CD4-positive, alpha-beta T cell treated with Interleukin-17A for 4 hours (primary cell): ENCODE results near the gene TRIM74.
A peak's percentile ranks its signal among the peaks of the same experiment; 100 is the strongest.
"Not testable (repeated sequence)": the region's sequence is repeated elsewhere in the genome, so short reads cannot be mapped to it uniquely, and the experiment has no call there.

ENCODE experiments used
- DNase-seq: peaks from one replicate; pipeline ENCODE4 v3.0.0-alpha.2; 2020; ENCODE audit warnings: mixed read lengths

Gene TRIM74

DNA sequence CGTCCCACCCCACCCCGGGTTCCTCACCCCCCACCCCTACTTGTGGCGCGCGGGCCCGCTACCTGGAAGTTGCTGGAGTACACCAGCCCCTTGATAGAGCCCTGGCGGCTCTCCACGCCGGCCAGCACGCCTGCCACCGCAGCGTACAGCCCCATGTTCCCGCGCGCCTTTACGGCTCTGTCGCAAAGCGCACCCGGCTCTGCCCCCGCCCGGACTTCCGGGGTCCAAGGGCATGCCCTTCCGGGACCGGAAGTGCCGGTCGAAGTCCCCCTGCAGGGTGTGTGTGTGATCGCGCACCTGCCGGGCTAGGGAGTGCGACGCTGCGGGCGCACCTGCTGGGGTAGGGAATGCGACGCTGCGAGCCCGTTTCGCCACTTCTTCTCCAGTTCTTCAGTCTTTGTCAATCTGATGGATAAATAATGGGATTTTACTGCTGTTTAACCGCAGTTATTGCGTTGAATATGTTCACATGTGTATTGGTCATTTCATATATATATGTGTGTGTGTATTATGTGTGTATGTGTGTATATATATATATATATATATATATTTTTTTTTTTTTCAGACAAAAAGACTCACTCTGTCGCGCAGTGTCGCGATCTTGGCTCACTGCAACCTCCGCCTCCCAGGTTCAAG is 14.6 kb downstream of the TRIM74 start:
- not testable (repeated sequence) for DNase-seq

- DNase-seq, result not testable (repeated sequence)
These were observed 15.2 kb downstream of the TRIM74 start for GRCh38 chr7:72953901-72954562.

DNA sequence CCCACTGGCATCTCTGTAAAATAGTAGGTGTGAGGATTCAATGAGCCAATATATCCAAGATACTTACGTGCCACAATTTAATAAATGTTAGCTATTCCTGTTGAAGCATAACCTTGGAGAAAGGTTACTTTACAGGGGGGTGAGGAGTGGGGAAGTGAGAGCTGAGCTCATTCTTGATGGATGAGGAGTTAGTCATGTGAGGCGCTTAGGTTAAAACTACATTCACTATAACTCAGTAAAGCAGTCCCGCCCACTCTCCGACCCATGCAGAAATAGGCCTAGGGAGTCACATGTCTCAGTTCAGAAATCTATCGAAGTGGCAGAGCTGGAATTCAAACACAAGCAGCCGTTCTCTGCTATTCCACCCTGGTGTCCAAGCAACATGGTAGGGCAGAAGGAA is 18.8 kb downstream of the TRIM74 start:
- DNase-seq, result not testable (repeated sequence)

GRCh38 chr7:72949686-72950085 is 19.6 kb downstream of the TRIM74 start:
- DNase-seq, result not testable (repeated sequence)

GRCh38 chr7:72949276-72949675 is 20.0 kb downstream of the TRIM74 start:
- DNase-seq, result not testable (repeated sequence)

GRCh38 chr7:72948714-72949113 is 20.6 kb downstream of the TRIM74 start:
- DNase-seq, result not testable (repeated sequence)

- DNase-seq, result not testable (repeated sequence)
These were observed 23.0 kb downstream of the TRIM74 start for GRCh38 chr7:72946130-72946745.

DNA sequence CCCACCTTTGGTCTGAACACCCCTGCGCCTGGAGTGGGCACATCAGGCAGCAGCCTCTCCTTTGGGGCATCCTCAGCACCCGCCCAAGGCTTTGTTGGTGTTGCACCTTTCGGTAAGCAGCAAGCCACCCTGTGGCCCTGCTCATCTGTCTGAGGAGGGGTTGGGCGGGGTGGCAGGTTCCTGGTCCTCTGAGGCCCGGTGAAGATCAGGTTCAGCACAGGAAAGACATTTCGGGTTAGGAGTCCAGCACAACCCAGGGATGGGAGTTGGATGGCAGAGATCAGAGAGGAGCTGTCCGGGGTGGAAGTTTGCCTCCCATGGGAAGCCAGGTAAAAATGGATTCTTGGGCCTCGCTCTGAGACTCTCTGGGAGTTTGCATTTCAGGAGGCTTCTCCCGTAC is 23.7 kb downstream of the TRIM74 start:
- DNase-seq, result not testable (repeated sequence)

- DNase-seq, result not testable (repeated sequence)
These were observed 24.3 kb downstream of the TRIM74 start for GRCh38 chr7:72944937-72945336.

DNA sequence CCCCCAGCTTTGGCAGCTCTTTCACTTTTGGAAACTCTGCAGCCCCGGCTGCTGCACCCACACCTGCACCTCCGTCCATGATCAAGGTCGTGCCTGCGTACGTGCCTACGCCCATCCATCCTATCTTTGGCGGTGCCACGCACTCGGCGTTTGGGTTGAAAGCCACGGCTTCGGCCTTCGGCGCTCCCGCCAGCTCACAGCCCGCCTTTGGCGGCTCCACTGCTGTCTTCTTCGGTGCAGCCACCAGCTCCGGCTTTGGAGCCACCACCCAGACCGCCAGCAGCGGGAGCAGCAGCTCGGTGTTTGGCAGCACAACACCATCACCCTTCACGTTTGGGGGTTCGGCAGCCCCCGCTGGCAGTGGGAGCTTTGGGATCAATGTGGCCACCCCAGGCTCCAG is 26.3 kb downstream of the TRIM74 start:
- DNase-seq, result not testable (repeated sequence)

DNA sequence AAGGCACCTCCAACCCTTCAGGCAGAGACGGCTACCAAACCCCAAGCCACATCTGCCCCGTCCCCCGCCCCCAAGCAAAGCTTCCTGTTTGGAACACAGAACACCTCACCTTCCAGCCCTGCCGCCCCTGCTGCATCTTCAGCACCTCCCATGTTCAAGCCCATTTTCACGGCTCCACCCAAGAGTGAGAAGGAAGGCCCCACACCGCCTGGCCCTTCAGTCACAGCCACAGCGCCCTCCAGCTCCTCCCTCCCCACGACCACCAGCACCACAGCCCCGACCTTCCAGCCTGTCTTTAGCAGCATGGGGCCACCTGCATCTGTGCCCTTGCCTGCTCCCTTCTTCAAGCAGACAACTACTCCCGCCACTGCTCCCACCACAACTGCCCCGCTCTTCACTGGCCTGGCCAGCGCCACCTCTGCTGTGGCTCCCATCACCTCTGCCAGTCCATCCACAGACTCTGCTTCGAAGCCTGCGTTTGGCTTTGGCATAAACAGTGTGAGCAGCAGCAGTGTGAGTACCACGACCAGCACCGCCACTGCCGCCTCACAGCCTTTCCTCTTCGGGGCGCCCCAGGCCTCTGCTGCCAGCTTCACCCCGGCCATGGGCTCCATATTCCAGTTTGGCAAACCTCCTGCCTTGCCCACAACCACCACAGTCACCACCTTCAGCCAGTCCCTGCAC is 27.1 kb downstream of the TRIM74 start:
- not testable (repeated sequence) for DNase-seq

- not testable (repeated sequence) for DNase-seq
These were observed 41.0 kb downstream of the TRIM74 start for GRCh38 chr7:72928216-72928615.

GRCh38 chr7:72927791-72928190 is 41.5 kb downstream of the TRIM74 start:
- not testable (repeated sequence) for DNase-seq

DNA sequence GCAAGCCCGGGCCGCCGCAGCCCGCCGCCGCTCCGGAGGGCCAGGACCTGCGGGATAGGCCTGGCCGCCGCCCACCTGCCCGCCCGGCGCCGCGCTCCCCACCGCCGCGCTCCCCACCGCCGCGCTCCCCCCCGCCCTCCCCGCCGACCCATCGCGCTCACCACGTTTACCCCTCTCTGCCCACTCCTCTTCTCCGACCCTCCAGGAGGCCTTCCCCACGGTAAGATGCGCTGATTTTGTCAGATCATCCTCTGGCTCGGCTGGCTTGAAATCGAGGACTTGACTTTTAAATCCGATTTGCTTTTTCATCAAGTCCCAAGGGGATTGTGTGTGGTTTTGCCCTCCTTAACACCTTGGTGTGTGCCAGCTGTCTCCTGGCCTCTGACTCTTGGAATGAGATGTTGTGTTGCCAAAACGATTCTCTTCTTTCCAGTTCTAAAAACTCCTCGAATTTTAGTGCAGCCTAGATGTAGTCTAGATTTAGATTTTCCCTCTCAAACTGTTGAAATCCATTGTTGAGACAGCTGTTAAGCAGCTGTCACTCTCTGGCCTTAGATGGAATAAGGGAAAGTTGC is 43.6 kb downstream of the TRIM74 start:
- DNase-seq, result no peak

DNA sequence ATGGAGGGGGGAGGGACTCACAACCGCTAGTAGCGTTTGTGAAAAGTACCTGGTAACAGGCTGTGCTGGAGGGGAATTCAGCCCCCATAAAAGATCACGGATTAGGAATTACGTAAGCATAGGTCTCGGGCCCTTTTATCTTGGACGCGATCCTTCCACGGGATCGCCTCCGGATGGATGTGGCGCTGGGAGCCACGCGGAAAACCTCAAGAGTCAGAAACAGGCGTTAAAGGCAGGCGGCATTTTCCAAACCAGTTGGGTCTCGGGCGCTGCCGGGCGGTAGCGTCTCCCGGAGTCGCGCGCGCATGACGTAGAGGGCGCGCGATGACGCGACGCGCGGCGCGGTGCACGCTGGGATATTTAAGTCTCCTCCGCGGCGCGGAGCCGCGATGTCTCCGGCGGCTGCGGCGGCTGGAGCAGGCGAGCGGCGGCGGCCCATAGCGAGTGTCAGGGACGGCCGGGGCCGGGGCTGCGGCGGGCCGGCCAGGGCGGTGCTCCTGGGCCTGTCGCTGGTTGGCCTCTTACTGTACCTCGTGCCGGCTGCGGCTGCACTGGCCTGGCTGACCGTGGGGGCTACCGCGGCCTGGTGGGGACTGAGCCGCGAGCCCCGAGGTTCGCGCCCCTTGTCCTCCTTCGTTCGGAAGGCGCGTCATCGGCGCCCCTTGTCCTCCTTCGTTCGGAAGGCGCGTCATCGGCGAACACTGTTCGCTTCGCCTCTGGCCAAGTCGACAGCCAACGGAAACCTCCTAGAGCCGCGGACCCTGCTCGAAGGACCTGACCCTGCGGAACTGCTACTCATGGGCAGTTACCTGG is 44.3 kb downstream of the TRIM74 start, which contains the start of gene POM121:
TSS of gene POM121 (plus strand) at position 363 of the 813 bp plus-strand sequence. CDS start at position 390, 27 bp downstream.
- peak; percentile 86 for DNase-seq

GRCh38 chr7:72924386-72924732 is 44.9 kb downstream of the TRIM74 start:
- no peak for DNase-seq

- no peak for DNase-seq
These were observed 50.0 kb downstream of the TRIM74 start for GRCh38 chr7:72919256-72919775.

GRCh38 chr7:72914756-72915525 is 54.3 kb downstream of the TRIM74 start:
- peak; percentile 15 for DNase-seq

GRCh38 chr7:72913750-72914149 is 55.5 kb downstream of the TRIM74 start:
- DNase-seq, result not testable (repeated sequence)

- DNase-seq, result not testable (repeated sequence)
These were observed 57.9 kb downstream of the TRIM74 start for GRCh38 chr7:72911395-72911794.
